B cell (primary cell): ENCODE measurements around the gene NELL2. TPM values are rescaled to one million over a fixed set of nuclear protein-coding genes. Genes with fewer than 3 reads are reported as not detected.

Experiments
- ATAC-seq: fragments of 200-7000 bp; cut with Tn5 transposase; one replicate; pipeline ENCODE4 v1.10.0; 2021; ENCODE audit warnings: low read depth, mild to moderate bottlenecking, moderate number of reproducible peaks, moderate library complexity
- CTCF ChIA-PET: fragments of 350-600 bp; sonication (Branson Sonifier 250); formaldehyde crosslinking; loops from one replicate; lab custom pipeline; 2021; ENCODE audit warnings: antibody characterized with exemption, inconsistent platforms; lab: Charles Lee
- POLR2A ChIA-PET: fragments of 350-600 bp; sonication (Branson Sonifier 250); formaldehyde crosslinking; loops from one replicate; lab custom pipeline; 2021; ENCODE audit warnings: antibody characterized with exemption; lab: Charles Lee
- DNase-seq: peaks from one replicate; pipeline ENCODE4 v3.0.0; 2013
- H2AFZ ChIP-seq: 2 replicates; pipeline ENCODE4 v1.6.1; 2012; ENCODE audit warnings: mild to moderate bottlenecking, low read depth, low read length; ENCODE audit not compliant: insufficient read depth, poor library complexity, severe bottlenecking
- H3K27ac ChIP-seq, 2 donors: 1 replicate in 1 of 2; 2 replicates in 1 of 2; pipeline ENCODE4 v1.5.1; 2012 to 2013; ENCODE audit warnings: low read length in 2 of 2, mild to moderate bottlenecking in 2 of 2, moderate library complexity in 1 of 2
- H3K27me3 ChIP-seq, 4 experiments: fragments of 200-600 bp in 1 of 4; sonication (generic) in 1 of 4; replicated peaks in 1 of 4; 1 replicate in 2 of 4; 2 replicates in 2 of 4; pipeline versions ENCODE4 v1.6.1 to v1.7.0; 2013 to 2016; ENCODE audit warnings: low read length in 3 of 4, mild to moderate bottlenecking in 2 of 4, mixed read lengths in 1 of 4, moderate library complexity in 1 of 4; ENCODE audit not compliant: insufficient read depth in 4 of 4, control insufficient read depth in 3 of 4; ENCODE audit errors: control extremely low read depth in 1 of 4
- H3K36me3 ChIP-seq, 2 experiments: replicated peaks in 1 of 2; 1 replicate in 1 of 2; 2 replicates in 1 of 2; pipeline versions ENCODE4 v1.6.1 to v1.7.1; 2013; ENCODE audit warnings: low read length in 1 of 2; ENCODE audit not compliant: insufficient read depth in 2 of 2, control insufficient read depth in 1 of 2; ENCODE audit errors: control extremely low read depth in 1 of 2, extremely low read depth in 1 of 2
- H3K4me1 ChIP-seq, 2 donors: fragments of 200-600 bp in 1 of 2; sonication (generic) in 1 of 2; 1 replicate in 1 of 2; 2 replicates in 1 of 2; pipeline versions ENCODE4 v1.5.1 to v1.6.1; 2013 to 2017; ENCODE audit warnings: low read length in 2 of 2; ENCODE audit not compliant: control insufficient read depth in 2 of 2, insufficient read depth in 2 of 2
- H3K4me2 ChIP-seq: replicated peaks from 2 replicates; pipeline ENCODE3; 2012; ENCODE audit warnings: mild to moderate bottlenecking, low read depth, low read length; ENCODE audit not compliant: poor library complexity, severe bottlenecking
- H3K4me3 ChIP-seq, 5 experiments: fragments of 200-600 bp in 1 of 5; sonication (generic) in 1 of 5; 1 replicate in 3 of 5; 2 replicates in 2 of 5; pipeline versions ENCODE4 v1.5.1 to v1.7.0; 2011 to 2016; ENCODE audit warnings: low read length in 4 of 5, mild to moderate bottlenecking in 4 of 5, low read depth in 2 of 5, control low read depth in 1 of 5, moderate library complexity in 1 of 5; ENCODE audit not compliant: insufficient read depth in 1 of 5; ENCODE audit errors: control extremely low read depth in 1 of 5, extremely low read depth in 1 of 5
- H3K79me2 ChIP-seq: fragments of 200-600 bp; sonication (generic); one replicate; pipeline ENCODE4 v1.6.0; 2016; ENCODE audit warnings: low read length; ENCODE audit not compliant: control insufficient read depth, insufficient read depth
- H3K9ac ChIP-seq: fragments of 200-600 bp; sonication (generic); 2 replicates; pipeline ENCODE4 v1.6.1; 2017; ENCODE audit warnings: mild to moderate bottlenecking, low read length, moderate library complexity
- H3K9me3 ChIP-seq, 3 donors: one replicate each; pipeline versions ENCODE4 v1.6.1 to v1.7.1; 2013; ENCODE audit warnings: low read length in 2 of 3; ENCODE audit not compliant: control insufficient read depth in 2 of 3, insufficient read depth in 1 of 3; ENCODE audit errors: control extremely low read depth in 1 of 3
- H4K20me1 ChIP-seq: 2 replicates; pipeline ENCODE4 v1.6.0; 2012; ENCODE audit warnings: mild to moderate bottlenecking, low read length; ENCODE audit not compliant: insufficient read depth, control insufficient read depth, poor library complexity, severe bottlenecking
- H3K27ac Mint-ChIP-seq: one replicate; pipeline ENCODE4 v1.8.0; 2021; ENCODE audit warnings: mixed read lengths
- H3K27me3 Mint-ChIP-seq: one replicate; pipeline ENCODE4 v1.8.0; 2021; ENCODE audit warnings: mixed read lengths
- H3K4me1 Mint-ChIP-seq: one replicate; pipeline ENCODE4 v1.8.0; 2021; ENCODE audit warnings: mixed read lengths
- H3K4me3 Mint-ChIP-seq: one replicate; pipeline ENCODE4 v1.8.0; 2021; ENCODE audit warnings: mixed read lengths
- H3K9me3 Mint-ChIP-seq: one replicate; pipeline ENCODE4 v1.8.0; 2022; ENCODE audit warnings: mixed read lengths; ENCODE audit not compliant: insufficient read depth
- EZH2 ChIP-seq: IDR thresholded peaks from 2 replicates; pipeline ENCODE4 v1.6.1; 2012; ENCODE audit warnings: borderline replicate concordance, low read depth, mild to moderate bottlenecking, moderate library complexity, low read length; ENCODE audit not compliant: insufficient read depth, poor library complexity, severe bottlenecking
- WGBS: methylation state at CpG from one replicate; pipeline ENCODE4 v1.1.5; 2013; ENCODE audit warnings: missing lambda C conversion rate; ENCODE audit not compliant: insufficient coverage; 5-methylcytosine and 5-hydroxymethylcytosine counted together
- intact Hi-C: fragments of 100-400 bp; cut with micrococcal nuclease; formaldehyde crosslinking; loops from one replicate; pipeline ENCODE4 v1.10.0; 2022
- polyA plus RNA-seq: library from polyadenylated mRNA; depleted of rRNA; stranded (reverse); fragments of >200 nt; gene quantifications from 2 replicates; pipeline ENCODE4 v1.2.3, GENCODE V29; 2012
- total RNA-seq, 2 donors: library from RNA; stranded (reverse); fragments of 120-200 nt in 1 of 2; gene quantifications; 1 replicate in 1 of 2; 2 replicates in 1 of 2; pipeline versions ENCODE4 v1.2.3 to v1.2.4, GENCODE V29; 2013 to 2022
- TF ChIP-seq, protein P1 (sequence below): fragments of 200-600 bp; IDR thresholded peaks from one replicate; pipeline ENCODE4 v1.8.0; 2022; ENCODE audit warnings: antibody characterized with exemption, mild to moderate bottlenecking

Gene NELL2
- total and polyA plus RNA-seq, 2 donors (not counting 1 experiment from before 2014, with no cell fraction given) = 0.22 TPM; not detected in 1

DNA sequence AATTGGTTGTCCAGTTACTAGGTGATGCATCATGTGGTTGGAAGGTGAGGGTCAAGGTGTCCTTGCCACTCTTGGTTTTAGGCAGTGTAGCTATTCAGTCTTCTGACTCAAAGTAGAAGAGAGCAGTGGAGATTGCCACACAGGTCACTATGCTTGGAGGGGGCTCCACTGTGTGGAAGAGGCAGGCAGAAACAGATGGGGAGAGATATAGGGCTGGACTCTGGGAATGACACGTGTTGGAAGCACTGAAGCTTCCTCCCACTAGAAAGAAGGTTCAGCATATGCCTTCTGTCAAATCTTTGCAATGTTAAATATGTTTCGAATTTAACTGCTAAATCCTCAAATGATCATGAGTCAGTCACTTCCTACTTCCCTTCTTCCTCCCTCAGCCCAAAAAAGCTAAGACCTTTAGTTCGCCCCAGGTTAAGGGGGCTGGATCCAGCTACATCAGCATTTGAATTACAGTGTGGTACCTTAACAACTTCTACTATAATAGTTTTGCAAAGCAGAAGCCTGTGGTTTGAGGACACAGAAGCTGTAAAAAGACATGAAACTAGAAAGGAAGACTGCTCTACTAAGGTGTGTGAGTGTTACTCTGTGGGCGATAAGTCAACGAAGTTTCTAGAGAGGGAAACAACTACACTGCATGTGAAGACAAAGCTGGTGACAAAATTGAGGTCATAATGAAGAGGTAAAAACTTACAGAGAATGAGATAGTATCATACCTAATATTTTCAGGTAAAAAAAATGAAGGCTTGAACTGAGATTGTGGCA is 228.0 kb downstream of the NELL2 start:
- Mint-ChIP-seq H3K27me3 (no peaks in the 10 kb centered on the region), H3K4me3 (no peak overlapping the region), H3K4me1 (no peaks in the 10 kb centered on the region), H3K9me3 (no peaks in the 10 kb centered on the region), H3K27ac (no peak overlapping the region)
- ATAC-seq = no peak
- intact Hi-C loops = no loop called here
- no peak overlapping the region for H3K9ac ChIP-seq
- no peak overlapping the region for H2AFZ ChIP-seq
- no peak for DNase-seq
- H3K4me1 ChIP-seq = no peaks in the 10 kb centered on the region
- no peaks in the 10 kb centered on the region for H3K9me3 ChIP-seq
- no peak overlapping the region for H3K4me2 ChIP-seq
- TF ChIP-seq, protein P1, sequence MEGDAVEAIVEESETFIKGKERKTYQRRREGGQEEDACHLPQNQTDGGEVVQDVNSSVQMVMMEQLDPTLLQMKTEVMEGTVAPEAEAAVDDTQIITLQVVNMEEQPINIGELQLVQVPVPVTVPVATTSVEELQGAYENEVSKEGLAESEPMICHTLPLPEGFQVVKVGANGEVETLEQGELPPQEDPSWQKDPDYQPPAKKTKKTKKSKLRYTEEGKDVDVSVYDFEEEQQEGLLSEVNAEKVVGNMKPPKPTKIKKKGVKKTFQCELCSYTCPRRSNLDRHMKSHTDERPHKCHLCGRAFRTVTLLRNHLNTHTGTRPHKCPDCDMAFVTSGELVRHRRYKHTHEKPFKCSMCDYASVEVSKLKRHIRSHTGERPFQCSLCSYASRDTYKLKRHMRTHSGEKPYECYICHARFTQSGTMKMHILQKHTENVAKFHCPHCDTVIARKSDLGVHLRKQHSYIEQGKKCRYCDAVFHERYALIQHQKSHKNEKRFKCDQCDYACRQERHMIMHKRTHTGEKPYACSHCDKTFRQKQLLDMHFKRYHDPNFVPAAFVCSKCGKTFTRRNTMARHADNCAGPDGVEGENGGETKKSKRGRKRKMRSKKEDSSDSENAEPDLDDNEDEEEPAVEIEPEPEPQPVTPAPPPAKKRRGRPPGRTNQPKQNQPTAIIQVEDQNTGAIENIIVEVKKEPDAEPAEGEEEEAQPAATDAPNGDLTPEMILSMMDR = no peak
- TF ChIP-seq EZH2 = no peak
- ChIA-PET CTCF (no interaction called here), POLR2A (no interaction called here)
- H3K27ac ChIP-seq = no peak overlapping the region
- no peaks in the 10 kb centered on the region for H3K79me2 ChIP-seq
- WGBS = 55% methylated on average over 2 of the region's 5 CpGs
- H3K36me3 ChIP-seq = no peaks in the 10 kb centered on the region
- no peak overlapping the region for H3K4me3 ChIP-seq
- H4K20me1 ChIP-seq = no peaks in the 10 kb centered on the region
- H3K27me3 ChIP-seq = no peaks in the 10 kb centered on the region

DNA sequence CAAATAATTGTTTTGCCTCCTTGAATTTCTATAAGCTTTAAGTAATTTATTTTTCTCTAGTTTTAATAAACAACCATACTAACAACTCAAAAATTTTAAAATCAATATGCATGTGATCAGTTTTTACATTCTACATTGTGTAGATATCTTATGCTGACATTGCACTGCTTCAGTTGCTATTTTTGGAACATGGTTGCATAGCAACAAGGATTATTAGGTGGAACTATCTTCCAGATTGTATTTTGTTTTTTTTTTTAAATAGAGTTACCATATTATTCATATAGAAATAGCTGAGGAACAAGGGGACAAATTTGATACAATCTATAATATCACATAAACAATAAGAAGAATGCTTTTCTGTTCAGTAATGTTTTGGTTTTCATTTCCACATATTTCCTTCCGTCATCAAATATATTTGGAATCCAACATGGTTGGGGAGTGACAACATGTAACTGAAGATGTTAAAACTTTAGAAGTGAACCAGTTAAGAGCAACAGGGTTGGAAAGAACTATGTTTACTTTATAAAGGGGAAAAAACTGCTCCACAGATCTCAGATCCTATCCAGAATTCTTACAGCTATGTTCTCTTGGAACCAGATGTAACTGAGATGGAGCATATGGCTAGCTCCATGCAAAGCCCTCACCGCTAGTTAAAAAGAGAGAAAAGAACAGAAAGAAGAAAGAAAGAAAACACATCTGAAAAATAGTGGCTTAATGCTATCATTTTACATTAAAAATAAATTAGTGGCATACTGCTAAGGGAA is 235.5 kb downstream of the NELL2 start:
- ChIA-PET POLR2A (no interaction called here), CTCF (no interaction called here)
- ATAC-seq = no peak
- Mint-ChIP-seq H3K4me3 (no peak overlapping the region), H3K4me1 (no peaks in the 10 kb centered on the region), H3K9me3 (peaks cover 2% of the 10 kb centered on the region), H3K27ac (no peak overlapping the region), H3K27me3 (peaks cover 5% of the 10 kb centered on the region)
- no CpG with 5 or more reads among the region's 2 CpGs for WGBS
- H3K4me3 ChIP-seq = no peak overlapping the region
- H3K27me3 ChIP-seq = no peaks in the 10 kb centered on the region
- no peak overlapping the region for H3K4me2 ChIP-seq
- H3K36me3 ChIP-seq = no peaks in the 10 kb centered on the region
- peaks cover 0 to 1% (median 0%) of the 10 kb centered on the region in 3 donors for H3K9me3 ChIP-seq
- no peak for TF ChIP-seq EZH2
- TF ChIP-seq, protein P1 = no peak
- H3K4me1 ChIP-seq = no peaks in the 10 kb centered on the region
- intact Hi-C loops = no loop called here
- no peaks in the 10 kb centered on the region for H4K20me1 ChIP-seq
- no peak overlapping the region for H2AFZ ChIP-seq
- no peak for DNase-seq
- H3K9ac ChIP-seq = no peak overlapping the region
- H3K79me2 ChIP-seq = no peaks in the 10 kb centered on the region
- H3K27ac ChIP-seq = no peak overlapping the region
